Lower leg skin (tissue), 3 donors: ENCODE results near the gene TPST2.

Source experiments
- POLR2A ChIP-seq, 2 donors: fragments of 450-650 bp; IDR thresholded peaks; one replicate each; pipeline ENCODE4 v1.6.1; 2016 to 2017; ENCODE audit warnings: antibody characterized with exemption in 2 of 2, mild to moderate bottlenecking in 1 of 2, moderate library complexity in 1 of 2
- TF ChIP-seq, protein P1 (sequence below), 3 donors: fragments of 450-650 bp; IDR thresholded peaks; one replicate each; pipeline ENCODE4 v1.5.1; 2016; ENCODE audit warnings: antibody characterized with exemption in 3 of 3, mild to moderate bottlenecking in 3 of 3, moderate library complexity in 2 of 3

DNA sequence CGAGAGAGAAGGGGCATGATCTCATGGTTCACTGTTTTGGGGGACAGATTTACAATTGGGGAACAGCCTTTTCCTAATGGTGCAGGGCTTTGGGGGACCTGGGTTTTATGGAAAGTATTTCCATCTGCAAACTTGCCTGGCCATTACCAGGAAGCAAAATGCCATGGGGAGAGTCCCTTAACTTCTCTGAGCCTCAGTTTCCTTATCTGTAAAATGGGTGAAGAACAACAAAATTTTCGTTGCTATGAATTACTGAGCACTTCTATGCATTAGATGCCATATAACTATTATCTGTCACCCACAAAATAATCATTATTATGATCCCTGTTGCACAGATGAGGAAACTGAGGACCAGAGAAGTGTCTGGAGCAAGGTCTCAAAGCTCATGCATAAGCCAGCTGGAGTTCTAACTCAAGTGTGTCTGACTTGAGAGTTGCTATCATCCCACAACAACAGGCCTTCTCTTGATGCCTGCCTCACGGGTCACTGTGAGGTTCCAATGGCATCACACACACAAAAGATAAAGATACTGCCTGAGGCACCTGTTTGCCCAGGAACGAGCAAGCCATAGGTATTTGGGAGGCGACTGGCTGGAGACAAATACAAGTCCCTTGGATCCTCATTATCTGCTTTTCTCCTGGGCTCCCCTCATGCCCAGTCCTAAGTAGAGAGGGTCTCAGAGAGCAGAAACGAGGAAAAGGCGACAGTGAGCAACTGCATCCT, 15.8 kb downstream of the TPST2 start:
- TF ChIP-seq POLR2A (IDR thresholded peaks at IDR 0.05), result no peak
- TF ChIP-seq, protein P1, sequence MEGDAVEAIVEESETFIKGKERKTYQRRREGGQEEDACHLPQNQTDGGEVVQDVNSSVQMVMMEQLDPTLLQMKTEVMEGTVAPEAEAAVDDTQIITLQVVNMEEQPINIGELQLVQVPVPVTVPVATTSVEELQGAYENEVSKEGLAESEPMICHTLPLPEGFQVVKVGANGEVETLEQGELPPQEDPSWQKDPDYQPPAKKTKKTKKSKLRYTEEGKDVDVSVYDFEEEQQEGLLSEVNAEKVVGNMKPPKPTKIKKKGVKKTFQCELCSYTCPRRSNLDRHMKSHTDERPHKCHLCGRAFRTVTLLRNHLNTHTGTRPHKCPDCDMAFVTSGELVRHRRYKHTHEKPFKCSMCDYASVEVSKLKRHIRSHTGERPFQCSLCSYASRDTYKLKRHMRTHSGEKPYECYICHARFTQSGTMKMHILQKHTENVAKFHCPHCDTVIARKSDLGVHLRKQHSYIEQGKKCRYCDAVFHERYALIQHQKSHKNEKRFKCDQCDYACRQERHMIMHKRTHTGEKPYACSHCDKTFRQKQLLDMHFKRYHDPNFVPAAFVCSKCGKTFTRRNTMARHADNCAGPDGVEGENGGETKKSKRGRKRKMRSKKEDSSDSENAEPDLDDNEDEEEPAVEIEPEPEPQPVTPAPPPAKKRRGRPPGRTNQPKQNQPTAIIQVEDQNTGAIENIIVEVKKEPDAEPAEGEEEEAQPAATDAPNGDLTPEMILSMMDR (IDR thresholded peaks at IDR 0.05), result no peak
